ENCODE measurements around the gene SEC63.
"Not testable (repeated sequence)": the region's sequence is repeated elsewhere in the genome, so short reads cannot be mapped to it uniquely, and the experiment has no call there.

Gene SEC63

DNA sequence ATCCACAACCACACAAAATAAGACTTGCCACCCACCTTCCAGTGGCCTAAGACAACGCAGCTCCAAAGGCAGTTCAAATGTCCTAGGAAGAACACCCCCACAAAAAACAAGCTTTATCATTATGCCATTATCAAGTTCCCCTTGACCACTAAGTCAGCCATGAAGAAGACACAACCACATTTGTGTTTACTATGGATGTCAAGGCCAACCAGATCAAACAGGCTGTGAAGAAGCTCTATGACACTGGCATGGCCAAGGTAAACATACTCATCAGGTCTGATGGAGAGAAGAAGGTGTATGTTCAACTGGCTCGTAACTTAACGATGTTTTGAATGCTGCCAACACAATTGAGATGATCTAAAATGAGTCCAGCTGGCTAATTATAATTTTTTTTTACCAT, 26.1 kb downstream of the SEC63 start:
- TF ChIP-seq PATZ1 (CRISPR knock-in tag; IDR thresholded peaks at IDR 0.05; ENCODE audit: borderline replicate concordance) (no peak), ZNF8 (CRISPR knock-in tag; IDR thresholded peaks at IDR 0.05) (no peak), GLIS3 (CRISPR knock-in tag; IDR thresholded peaks at IDR 0.05) (no peak), PPARA (CRISPR knock-in tag; IDR thresholded peaks at IDR 0.05; ENCODE audit: borderline replicate concordance) (no peak), ZNF565 (CRISPR knock-in tag; conservative IDR thresholded peaks at IDR 0.05; ENCODE audit: low read depth) (no peak), CSRNP3 (CRISPR knock-in tag; IDR thresholded peaks at IDR 0.05) (no peak), ESRRG (CRISPR knock-in tag; IDR thresholded peaks at IDR 0.05) (no peak)
- ATAC-seq = no peak

DNA sequence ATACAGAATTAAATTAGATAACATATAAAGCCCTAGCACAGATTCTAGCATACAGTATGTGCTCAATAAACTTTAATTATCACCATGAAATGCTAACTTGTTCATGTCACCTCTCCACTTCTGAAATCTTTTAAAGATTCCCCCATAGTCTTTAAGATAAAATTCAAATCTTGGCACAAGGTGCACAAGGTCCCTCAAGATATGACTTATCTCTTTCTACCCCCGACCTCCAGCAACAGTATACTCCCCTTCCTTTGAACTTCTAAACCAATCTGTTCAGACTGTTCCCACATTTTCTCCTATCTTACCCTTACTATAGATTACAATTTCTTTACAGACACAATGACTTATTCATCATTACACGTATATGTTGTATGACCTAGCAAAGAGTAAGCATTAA, 29.0 kb downstream of the SEC63 start:
- ATAC-seq = no peak
- TF ChIP-seq, protein P1, sequence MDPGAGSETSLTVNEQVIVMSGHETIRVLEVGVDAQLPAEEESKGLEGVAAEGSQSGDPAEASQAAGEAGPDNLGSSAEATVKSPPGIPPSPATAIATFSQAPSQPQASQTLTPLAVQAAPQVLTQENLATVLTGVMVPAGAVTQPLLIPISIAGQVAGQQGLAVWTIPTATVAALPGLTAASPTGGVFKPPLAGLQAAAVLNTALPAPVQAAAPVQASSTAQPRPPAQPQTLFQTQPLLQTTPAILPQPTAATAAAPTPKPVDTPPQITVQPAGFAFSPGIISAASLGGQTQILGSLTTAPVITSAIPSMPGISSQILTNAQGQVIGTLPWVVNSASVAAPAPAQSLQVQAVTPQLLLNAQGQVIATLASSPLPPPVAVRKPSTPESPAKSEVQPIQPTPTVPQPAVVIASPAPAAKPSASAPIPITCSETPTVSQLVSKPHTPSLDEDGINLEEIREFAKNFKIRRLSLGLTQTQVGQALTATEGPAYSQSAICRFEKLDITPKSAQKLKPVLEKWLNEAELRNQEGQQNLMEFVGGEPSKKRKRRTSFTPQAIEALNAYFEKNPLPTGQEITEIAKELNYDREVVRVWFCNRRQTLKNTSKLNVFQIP (CRISPR knock-in tag; IDR thresholded peaks at IDR 0.05; ENCODE audit: borderline replicate concordance, low read depth) = no peak
- TF ChIP-seq CSDC2 (CRISPR knock-in tag; IDR thresholded peaks at IDR 0.05) (no peak), TCF4 (CRISPR knock-in tag; IDR thresholded peaks at IDR 0.05; ENCODE audit: borderline replicate concordance) (no peak), ZC3H10 (CRISPR knock-in tag; IDR thresholded peaks at IDR 0.05) (no peak), BACH2 (CRISPR knock-in tag; IDR thresholded peaks at IDR 0.05; ENCODE audit: borderline replicate concordance) (no peak), ZNF70 (CRISPR knock-in tag; IDR thresholded peaks at IDR 0.05) (no peak), CSRNP3 (CRISPR knock-in tag; IDR thresholded peaks at IDR 0.05) (no peak), ZFP30 (CRISPR knock-in tag; IDR thresholded peaks at IDR 0.05) (no peak), ESRRG (CRISPR knock-in tag; IDR thresholded peaks at IDR 0.05) (no peak), PATZ1 (CRISPR knock-in tag; IDR thresholded peaks at IDR 0.05; ENCODE audit: borderline replicate concordance) (no peak), TSHZ2 (CRISPR knock-in tag; IDR thresholded peaks at IDR 0.05) (no peak), CREB5 (CRISPR knock-in tag; IDR thresholded peaks at IDR 0.05; ENCODE audit: low read depth) (no peak), ZFP3 (CRISPR knock-in tag; IDR thresholded peaks at IDR 0.05) (no peak), ZNF8 (CRISPR knock-in tag; IDR thresholded peaks at IDR 0.05) (no peak)

DNA sequence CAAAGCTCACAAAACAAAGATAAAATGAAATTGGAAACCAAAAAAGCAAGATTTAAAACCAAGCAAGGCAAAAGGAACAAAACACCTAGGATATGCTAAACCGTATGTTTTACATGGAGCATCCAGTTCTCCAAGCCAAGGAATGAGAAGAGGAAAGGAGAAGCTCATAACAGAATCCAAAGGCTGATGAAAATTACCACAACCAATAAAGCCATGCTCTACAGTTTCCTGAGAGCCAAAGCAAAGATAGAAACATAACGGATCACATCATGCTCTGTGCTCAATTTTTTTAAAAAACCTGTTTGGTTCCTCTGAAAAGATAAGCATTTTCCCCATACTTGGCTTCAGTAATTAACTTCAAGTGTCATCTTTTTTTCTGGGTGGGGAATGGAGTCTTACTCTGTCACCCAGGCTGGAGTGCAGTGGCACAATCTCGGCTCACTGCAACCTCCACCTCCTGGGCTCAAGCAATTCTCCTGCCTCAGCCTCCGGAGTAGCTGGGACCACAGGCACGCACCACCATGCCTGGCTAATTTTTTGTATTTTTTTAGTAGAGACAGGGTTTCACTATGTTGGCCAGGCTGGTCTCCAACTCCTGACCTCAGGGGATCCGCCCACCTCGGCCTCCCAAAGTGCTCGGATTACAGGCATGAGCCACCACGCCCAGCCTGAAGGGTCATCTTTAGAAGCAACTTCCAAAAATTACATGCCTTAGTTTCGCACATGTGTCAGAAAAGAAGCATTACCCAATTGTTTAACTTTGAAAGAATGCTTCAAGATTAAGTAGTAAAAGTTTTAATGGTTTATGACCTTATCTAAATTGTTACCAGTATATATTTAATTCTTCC, 31.1 kb downstream of the SEC63 start:
- not testable (repeated sequence) for ATAC-seq

All from SK-N-SH treated with all-trans-retinoic acid at 6 μM for 48 hours (cell line).